HG03457 (cell line): ENCODE data around the gene MMAA.
A peak's percentile ranks its signal among the peaks of the same experiment; 100 is the strongest.
"Not testable (repeated sequence)": the region's sequence is repeated elsewhere in the genome, so short reads cannot be mapped to it uniquely, and the experiment has no call there.

Experiments
- ATAC-seq: cut with Tn5 transposase; IDR thresholded peaks from one replicate; pipeline ENCODE4 v1.9.1; 2021; ENCODE audit warnings: moderate number of reproducible peaks; ENCODE audit not compliant: unreplicated experiment

MMAA gene

DNA sequence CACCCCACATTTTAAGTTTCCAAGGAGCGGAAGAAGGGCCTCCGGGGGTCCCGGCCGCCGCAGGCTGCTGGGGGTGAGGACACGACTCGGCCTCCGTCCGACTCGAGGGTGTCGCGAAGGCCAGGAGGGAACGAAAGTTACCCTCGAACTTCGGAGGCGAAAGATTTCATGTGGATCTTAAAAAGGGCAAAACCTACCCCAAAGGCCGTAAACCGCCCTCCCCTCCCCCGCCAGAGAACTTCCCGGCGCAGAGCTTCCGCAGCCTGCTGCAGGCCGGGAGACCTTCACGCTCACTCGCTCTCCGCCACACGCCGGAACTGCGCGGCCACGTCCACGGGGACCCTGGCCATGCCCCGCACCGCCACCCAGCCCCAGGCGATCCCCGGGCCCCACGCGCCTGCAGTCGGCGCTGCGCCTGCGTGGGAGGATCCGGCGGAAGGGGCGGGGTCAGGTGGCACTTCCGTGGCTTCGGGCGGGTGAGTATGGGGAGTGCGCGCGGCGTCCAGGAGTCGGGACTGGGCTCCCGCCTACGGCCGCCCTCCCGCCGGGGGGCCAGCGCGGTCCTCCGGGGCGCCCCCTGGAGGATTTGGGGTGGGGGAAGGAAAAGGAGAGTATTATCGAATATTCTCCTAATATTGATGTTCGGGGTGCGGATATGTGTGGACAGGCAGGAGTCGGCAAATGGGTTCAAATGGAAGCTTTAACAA, at the start of gene MMAA:
TSS of gene MMAA (plus strand) at position 454 of the 707 bp plus-strand sequence. CDS start 19,755 bp downstream, outside the sequence.
- ATAC-seq, result peak; percentile 75

- not testable (repeated sequence) for ATAC-seq
Measured at GRCh38 chr4:145574546-145574945, 44.6 kb upstream of the MMAA start.

DNA sequence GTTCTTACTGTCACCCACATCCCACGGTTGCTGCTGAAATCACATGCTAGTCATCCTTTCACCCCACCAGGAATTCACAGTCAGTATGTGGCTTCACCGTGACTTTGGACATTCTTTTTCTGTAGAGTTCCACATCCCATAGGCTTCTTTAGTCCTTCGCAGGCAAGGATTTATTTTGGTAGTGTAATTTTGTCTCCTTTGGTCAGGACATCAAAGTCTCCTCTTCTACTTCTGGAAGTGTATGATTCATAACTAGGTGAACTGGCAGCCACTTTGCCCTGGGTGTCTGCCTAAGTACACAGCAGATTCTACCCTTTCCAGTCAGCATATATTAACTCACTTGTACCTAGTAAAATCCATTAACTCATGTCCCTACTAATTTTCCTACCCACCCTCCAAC, 38.3 kb upstream of the MMAA start:
- ATAC-seq, result no peak

DNA sequence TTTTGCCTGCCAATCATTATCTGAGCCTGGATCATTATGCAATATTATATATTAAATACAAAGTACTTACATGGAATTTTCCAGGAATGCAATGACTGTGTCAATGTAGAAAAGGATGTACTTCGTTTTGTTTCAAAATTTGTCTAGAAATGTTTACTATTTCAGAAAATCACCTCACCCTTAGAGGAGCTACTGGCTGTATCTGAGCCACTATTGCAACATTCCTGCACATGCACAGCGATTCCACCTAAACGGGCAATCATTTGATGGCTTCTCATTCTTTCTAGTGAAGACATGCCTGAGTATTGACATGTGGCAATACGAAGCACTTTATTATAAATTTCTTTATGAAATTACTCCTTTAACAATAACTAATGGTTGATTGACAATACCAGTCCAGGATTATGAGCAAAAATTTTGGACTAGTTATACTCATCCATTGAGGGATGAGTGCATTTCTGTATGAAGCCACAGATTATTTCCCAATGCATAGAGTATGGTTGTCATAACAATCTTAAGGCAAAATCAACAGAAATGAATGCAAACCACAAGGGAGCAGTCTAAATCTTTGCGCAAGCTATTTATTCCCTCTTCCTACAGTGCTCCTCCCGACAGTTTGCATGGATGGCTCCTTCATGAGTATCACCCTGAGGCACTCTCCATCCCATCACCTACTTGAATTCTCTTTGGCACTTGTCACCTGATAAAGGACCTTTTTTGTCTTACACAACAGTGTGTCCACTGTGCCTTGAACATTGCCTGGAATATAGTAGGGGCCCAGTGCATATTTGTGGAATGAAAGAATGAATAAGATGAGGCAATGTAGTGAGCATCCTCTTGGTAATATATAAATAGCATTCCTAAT, 35.8 kb upstream of the MMAA start:
- no peak for ATAC-seq

DNA sequence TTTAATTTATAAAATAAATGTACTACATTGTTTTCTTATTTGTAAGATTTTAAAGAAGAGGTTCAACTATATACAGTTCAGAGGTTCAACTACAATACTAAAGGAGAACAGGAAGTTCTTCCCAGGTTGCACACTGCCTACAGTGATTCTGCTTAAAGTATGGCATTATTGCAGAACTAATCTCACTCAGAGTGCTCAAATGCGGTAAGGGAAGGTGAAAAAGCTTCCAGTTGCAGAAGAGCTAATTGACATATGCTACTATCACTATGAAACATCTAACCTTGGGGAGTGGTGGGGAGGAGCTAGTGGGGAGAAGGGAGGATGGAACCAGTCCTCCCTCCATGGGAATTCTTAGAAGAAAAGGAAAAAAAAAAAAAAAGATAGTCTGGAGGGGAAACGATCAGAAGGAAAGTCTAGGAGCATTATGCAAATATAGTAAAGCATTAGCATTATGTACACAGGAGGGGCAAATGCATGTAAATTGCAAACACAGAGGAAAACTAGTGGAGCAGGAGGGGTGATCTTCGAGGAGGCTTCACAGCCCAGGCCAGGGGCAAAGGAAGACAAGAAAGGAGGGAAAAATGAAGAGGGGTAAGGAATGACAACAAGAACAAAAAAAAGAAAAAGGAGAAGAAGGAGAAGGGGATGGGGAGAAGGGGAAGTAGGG, 32.0 kb upstream of the MMAA start:
- no peak for ATAC-seq

DNA sequence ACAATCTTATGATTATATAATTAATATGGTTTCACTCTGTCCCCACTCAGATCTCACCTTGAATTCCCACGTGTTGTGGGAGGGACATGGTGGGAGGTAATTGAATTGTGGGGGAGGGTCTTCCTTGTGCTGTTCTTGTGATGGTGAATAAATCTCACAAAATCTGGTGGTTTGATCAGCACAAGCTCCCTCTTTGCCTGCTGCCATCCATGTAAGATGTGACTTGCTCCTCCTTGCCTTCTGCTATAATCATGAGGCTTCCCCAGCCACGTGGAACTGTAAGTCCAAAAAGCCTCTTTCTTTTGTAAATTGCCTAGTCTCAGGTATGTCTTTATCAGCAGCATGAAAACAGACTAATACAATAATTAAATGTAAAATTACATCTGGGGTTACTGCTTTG, 29.8 kb upstream of the MMAA start:
- ATAC-seq, result not testable (repeated sequence)

- ATAC-seq, result no peak
Measured at GRCh38 chr4:145589916-145590702, 29.1 kb upstream of the MMAA start.

DNA sequence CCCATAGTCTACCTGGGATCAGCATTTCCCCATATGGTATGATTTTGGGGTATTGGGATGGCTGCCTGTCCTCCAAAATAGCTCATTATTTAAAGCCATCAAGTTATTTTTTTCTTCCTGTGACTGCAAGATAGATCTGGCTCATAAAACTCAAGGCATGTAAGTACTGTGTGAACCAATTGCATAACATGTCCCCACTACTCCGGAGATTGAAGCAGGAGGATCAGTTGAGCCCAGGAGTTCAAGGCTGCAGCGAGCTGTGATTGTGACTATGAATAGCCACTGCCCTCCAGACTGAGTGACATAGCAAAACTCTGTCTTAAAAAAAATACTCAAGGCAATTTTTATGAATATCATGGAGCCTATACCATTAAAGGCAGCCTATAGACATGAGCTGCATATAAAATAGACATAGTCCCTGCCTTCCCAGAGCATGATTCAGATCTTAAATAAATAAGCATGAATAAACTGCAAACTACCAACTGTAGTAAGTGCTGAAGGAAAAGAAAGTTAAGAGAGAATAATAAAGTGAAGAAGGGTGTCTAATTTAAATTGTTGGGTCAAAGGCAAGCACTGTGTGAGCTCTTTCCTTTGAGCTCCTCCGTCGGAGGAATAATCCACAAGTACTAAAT, 16.9 kb upstream of the MMAA start:
- no peak for ATAC-seq

GRCh38 chr4:145605941-145606340, 13.2 kb upstream of the MMAA start:
- no peak for ATAC-seq

DNA sequence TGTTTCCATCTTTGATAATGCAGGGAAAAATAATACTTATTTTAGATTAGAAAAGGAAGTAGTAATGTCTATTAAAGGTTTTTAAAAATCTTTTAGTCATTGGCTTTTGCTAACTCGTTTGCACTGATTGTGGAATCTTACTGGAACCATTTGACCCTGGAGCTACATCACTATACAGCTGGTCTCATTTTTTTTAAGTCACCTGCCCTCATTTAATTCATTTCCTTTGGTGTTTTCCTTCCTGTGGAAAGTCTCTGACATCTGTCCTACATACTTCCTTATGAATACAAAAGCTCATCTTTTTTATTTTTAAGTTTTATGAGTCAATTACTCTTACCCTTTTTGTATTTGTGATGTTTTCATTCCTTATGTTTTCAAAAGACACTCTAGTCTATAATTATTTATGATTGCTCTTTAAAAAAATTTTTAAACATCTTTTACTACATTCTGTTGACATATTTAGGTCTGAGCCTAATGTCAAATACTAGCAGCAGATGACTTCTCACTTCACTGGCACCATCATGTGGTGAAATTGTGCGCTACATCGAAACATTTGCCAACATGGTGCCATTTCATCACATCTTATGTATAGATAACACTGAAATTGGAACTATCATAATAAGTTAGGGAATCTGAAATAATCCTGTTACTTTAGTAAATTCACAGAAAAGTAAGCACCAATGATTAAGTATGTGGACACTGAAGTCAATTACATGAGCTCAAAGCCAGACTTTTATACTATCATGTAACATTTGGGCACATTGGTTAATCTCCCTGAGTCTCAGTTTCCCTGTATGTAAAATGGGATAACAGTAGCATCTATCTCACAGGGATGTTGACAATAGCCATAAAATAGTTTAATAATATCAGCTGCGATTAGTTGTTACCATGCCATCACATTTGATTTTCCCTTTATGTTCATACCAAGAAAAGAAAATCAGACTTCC, 9.4 kb upstream of the MMAA start:
- peak; percentile 42 for ATAC-seq

DNA sequence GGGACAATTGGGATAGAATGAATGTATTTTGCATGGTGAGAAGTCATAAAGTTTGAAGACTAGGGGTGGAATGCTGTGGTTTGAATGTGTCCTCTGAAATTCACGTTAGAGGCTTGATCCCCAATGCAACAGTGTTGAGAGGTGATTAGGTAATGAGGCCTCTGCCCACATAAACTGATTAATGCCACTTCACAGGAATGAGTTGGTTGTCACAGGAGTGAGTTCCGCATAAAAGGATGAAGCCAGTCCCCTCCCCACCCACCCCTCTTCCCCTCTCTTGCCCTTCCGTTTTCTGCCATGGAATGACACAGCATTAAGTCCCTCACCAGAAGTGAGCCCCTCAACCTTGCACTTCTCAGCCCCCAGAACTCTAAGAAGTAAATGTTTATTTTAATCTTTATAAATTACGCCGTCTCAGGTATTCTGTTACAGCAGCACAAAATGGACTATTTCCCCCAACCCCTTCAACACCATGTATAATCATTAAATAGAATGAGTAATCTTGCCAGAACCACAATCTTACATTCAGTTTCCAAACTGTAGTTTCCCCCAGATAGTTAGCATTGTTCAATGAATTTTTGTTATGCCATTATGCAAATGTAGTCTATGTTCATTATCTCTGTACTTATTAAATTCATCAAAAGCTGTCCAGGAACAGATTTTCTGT, 5.5 kb upstream of the MMAA start:
- ATAC-seq, result peak; percentile 61

DNA sequence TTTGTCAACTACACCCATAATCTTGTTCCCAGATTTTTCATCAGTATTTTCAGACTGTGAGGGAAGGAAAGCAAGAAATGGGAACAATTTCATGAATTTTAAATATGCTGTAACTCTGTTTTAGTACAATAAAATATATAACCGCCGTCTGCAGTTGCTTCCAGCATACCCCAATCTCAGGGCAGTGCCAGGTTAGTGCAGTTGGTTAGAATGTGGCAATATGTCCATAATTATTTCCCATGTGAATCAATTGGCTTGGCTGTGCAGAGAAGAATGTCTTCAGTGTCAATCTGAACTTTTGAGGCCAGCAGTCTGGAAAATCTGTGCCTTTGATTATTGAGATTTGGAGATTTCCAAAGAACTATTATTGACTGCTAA, 5.0 kb upstream of the MMAA start:
- no peak for ATAC-seq

- ATAC-seq, result no peak
Measured at GRCh38 chr4:145618210-145618931, 814 bp upstream of the MMAA start.

GRCh38 chr4:145619639-145619996, 433 bp downstream of the MMAA start:
- ATAC-seq, result peak; percentile 45

GRCh38 chr4:145622067-145622466, 2.9 kb downstream of the MMAA start:
- not testable (repeated sequence) for ATAC-seq

GRCh38 chr4:145623831-145624230, 4.6 kb downstream of the MMAA start:
- peak; percentile 35 for ATAC-seq

GRCh38 chr4:145625677-145626622, 6.8 kb downstream of the MMAA start:
- no peak for ATAC-seq
